ENCODE data around the gene PCDH9. TPM values are rescaled to one million over a fixed set of nuclear protein-coding genes. Genes with fewer than 3 reads are reported as not detected.

PCDH9 gene
- total RNA-seq, 6 donors from 2014 or later = 3.1 to 19.4 (median 7.8) TPM

DNA sequence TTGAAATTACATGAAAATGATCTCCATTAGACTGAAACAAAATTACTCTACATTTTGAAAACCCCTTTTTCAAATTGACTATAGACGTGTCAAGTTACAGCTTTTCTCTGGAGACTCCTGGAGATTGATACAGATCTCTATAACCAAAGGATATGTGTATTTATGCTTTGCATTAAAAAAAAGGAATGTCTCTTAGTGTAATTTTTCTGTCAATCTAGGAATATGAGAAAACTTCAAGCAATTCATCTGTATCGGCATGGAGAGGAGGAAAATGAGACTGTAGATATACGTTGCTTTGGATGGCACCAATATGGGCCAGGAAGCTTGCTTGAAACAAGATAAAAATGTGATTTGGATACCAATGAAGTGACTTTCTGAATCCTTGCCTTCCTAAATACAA, 286.6 kb downstream of the PCDH9 start:
- Histone ChIP-seq H3K27ac (no peak overlapping the region), H3K9me3 (no peaks in the 10 kb centered on the region), H3K4me1 (no peaks in the 10 kb centered on the region), H3K27me3 (no peaks in the 10 kb centered on the region), H3K4me3 (no peak overlapping the region), H3K36me3 (no peaks in the 10 kb centered on the region)
- DNase-seq (no peak), ATAC-seq (ENCODE audit: low FRiP score in 2 of 2) (no peak)
- 87 to 90% methylated on average over 3 of the region's 3 CpGs for WGBS, 2 donors
- TF ChIP-seq, protein P1, sequence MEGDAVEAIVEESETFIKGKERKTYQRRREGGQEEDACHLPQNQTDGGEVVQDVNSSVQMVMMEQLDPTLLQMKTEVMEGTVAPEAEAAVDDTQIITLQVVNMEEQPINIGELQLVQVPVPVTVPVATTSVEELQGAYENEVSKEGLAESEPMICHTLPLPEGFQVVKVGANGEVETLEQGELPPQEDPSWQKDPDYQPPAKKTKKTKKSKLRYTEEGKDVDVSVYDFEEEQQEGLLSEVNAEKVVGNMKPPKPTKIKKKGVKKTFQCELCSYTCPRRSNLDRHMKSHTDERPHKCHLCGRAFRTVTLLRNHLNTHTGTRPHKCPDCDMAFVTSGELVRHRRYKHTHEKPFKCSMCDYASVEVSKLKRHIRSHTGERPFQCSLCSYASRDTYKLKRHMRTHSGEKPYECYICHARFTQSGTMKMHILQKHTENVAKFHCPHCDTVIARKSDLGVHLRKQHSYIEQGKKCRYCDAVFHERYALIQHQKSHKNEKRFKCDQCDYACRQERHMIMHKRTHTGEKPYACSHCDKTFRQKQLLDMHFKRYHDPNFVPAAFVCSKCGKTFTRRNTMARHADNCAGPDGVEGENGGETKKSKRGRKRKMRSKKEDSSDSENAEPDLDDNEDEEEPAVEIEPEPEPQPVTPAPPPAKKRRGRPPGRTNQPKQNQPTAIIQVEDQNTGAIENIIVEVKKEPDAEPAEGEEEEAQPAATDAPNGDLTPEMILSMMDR (IDR thresholded peaks at IDR 0.05) = no peak
- TF ChIP-seq POLR2A (IDR thresholded peaks at IDR 0.05) (no peak), EP300 (IDR thresholded peaks at IDR 0.05) (no peak), POLR2AphosphoS5 (IDR thresholded peaks at IDR 0.05) (no peak)

DNA sequence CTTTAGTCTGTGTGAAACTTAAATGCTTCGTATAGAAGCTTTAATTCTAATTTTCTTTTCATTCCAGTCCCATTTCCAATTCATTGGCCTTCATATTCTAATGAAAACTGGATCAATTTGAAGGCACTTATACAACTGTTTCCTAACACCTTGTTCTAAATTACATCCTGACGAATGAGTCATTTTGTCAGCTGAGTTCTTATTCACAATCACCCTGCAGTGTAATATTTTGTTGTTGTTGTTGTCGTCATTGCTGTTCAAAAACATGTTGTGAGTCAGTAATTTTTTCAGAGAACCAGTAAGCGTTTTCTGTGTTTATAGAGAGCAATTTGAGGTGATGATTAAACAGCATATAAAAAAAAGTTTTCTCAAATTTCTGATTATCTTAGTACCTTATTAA, 290.0 kb downstream of the PCDH9 start:
- no peak for DNase-seq
- no peaks in the 10 kb centered on the region for H3K27me3 ChIP-seq
- TF ChIP-seq, protein P1 (IDR thresholded peaks at IDR 0.05) = no peak
- TF ChIP-seq EP300 (IDR thresholded peaks at IDR 0.05) (no peak), POLR2A (IDR thresholded peaks at IDR 0.05) (no peak), POLR2AphosphoS5 (IDR thresholded peaks at IDR 0.05) (no peak)
- ATAC-seq (ENCODE audit: low FRiP score in 2 of 2) = no peak
- no peaks in the 10 kb centered on the region for H3K4me1 ChIP-seq
- no peaks in the 10 kb centered on the region for H3K36me3 ChIP-seq
- H3K4me3 ChIP-seq = no peak overlapping the region
- 87 to 89% methylated on average over 4 of the region's 4 CpGs for WGBS, 2 donors
- no peak overlapping the region for H3K27ac ChIP-seq
- no peaks in the 10 kb centered on the region for H3K9me3 ChIP-seq

DNA sequence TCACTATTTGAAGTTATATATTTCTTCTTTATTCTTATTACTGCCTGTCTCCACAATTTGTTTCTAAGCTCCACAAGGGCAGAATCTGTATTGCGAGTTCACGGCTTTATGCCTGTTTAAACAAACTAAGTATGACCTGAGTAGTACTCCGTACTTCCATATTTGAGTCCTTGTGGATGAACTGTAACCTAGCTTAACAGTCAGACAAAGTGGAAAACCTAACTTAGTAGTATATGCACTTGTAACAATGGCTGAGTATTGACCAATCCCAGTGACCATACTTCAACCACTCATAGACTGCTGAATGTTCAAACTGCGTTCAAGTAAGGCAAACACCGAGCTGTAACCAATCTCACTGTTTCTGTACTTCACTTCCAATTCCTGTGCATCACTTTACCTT, 292.7 kb downstream of the PCDH9 start:
- TF ChIP-seq POLR2AphosphoS5 (IDR thresholded peaks at IDR 0.05) (no peak), EP300 (IDR thresholded peaks at IDR 0.05) (no peak), POLR2A (IDR thresholded peaks at IDR 0.05) (no peak)
- TF ChIP-seq, protein P1 (IDR thresholded peaks at IDR 0.05) = no peak
- Histone ChIP-seq H3K27me3 (no peaks in the 10 kb centered on the region), H3K9me3 (no peaks in the 10 kb centered on the region), H3K27ac (no peak overlapping the region), H3K36me3 (no peaks in the 10 kb centered on the region), H3K4me1 (no peaks in the 10 kb centered on the region), H3K4me3 (no peak overlapping the region)
- WGBS, 2 donors = 88 to 90% methylated on average over 5 of the region's 5 CpGs
- DNase-seq (no peak), ATAC-seq (ENCODE audit: low FRiP score in 2 of 2) (no peak)

DNA sequence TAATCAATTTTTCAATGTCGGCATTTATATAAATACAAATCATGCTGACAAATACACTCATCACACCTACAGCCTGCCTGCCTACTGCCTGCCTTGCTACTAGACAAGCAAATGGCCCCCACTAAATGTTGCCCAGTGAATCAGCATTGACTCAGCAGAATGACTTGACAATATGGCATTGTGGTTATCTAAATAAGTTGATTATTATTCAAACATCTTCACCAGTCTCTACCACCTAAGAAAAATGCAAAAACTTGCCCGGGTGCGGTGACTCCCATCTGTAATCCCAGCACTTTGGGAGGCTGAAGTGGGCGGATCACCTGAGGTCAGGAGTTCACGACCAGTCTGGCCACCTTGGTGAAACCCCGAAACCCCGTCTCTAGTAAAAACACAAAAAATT, 296.1 kb downstream of the PCDH9 start:
- TF ChIP-seq POLR2A (IDR thresholded peaks at IDR 0.05) = no peak
- TF ChIP-seq POLR2AphosphoS5 (IDR thresholded peaks at IDR 0.05) = no peak
- no peak for TF ChIP-seq EP300 (IDR thresholded peaks at IDR 0.05)
- TF ChIP-seq, protein P1 (IDR thresholded peaks at IDR 0.05) = no peak
- no peak for DNase-seq
- H3K36me3 ChIP-seq = no peaks in the 10 kb centered on the region
- WGBS, 2 donors = 91 to 94% methylated on average over 7 of the region's 7 CpGs
- no peaks in the 10 kb centered on the region for H3K4me1 ChIP-seq
- no peaks in the 10 kb centered on the region for H3K27me3 ChIP-seq
- H3K27ac ChIP-seq = no peak overlapping the region
- no peak for ATAC-seq (ENCODE audit: low FRiP score in 2 of 2)
- H3K9me3 ChIP-seq = no peaks in the 10 kb centered on the region
- H3K4me3 ChIP-seq = no peak overlapping the region

DNA sequence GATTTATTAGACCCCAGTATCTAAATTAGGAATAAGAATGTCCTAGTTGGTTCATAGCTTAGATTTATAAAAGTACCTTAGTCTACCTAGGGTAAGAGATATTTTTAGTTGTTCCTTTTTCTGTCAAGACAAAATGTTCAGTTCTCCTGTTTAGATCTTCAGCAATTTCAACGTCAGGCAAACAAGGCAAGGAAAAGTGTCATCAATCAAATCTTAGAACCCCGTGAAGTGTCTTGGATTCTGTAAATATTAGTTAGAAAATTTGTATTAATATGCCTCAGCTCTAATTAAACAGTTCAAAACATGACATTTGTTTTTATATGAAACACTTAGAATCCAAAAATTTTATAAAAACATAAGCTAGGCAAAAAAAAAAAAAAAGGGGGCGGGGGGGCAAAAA, 296.6 kb downstream of the PCDH9 start:
- no peak for DNase-seq
- Histone ChIP-seq H3K36me3 (no peaks in the 10 kb centered on the region), H3K27ac (no peak overlapping the region), H3K27me3 (no peaks in the 10 kb centered on the region), H3K4me1 (no peaks in the 10 kb centered on the region), H3K9me3 (no peaks in the 10 kb centered on the region), H3K4me3 (no peak overlapping the region)
- WGBS, 2 donors = 63 to 76% methylated on average over 3 of the region's 3 CpGs
- ATAC-seq (ENCODE audit: low FRiP score in 2 of 2) = no peak
- TF ChIP-seq POLR2AphosphoS5 (IDR thresholded peaks at IDR 0.05) (no peak), POLR2A (IDR thresholded peaks at IDR 0.05) (no peak), EP300 (IDR thresholded peaks at IDR 0.05) (no peak)
- TF ChIP-seq, protein P1 (IDR thresholded peaks at IDR 0.05) = no peak

Measured in upper lobe of left lung (tissue), 6 donors.